LHCN-M2 (cell line): ENCODE results near the gene PSMC3IP. TPM values are rescaled to one million over a fixed set of nuclear protein-coding genes. Genes with fewer than 3 reads are reported as not detected.

Experiments
- DNase-seq: peaks from one replicate; pipeline ENCODE4 v3.0.0-alpha.2; 2012; ENCODE audit warnings: low read depth
- total RNA-seq: library from RNA; depleted of rRNA; stranded (reverse); fragments of >200 nt; gene quantifications from 2 replicates; pipeline ENCODE4 v1.2.3, GENCODE V29; 2014

Gene PSMC3IP
- total RNA-seq, 1 experiment from 2014 or later = 23.2 TPM

DNA sequence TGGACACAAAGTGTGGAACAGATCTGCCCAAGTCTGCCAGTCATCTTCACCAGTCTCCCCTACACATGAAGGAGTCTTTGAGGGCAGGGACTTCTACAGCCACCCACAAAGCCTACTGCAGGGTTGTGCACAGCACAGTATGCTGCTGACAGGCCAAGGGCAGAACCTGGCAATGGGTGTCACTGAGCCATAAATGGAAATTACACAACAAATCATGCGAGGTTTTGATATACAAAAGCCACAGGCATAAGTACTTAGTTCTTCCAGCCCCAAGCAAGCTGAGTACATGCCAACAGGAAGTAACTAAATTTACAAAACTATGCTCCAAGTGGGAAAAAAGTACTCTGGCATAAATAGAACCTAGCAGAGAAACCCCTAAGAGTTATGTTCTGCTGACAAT, 7.8 kb upstream of the PSMC3IP start:
- no peak for DNase-seq

DNA sequence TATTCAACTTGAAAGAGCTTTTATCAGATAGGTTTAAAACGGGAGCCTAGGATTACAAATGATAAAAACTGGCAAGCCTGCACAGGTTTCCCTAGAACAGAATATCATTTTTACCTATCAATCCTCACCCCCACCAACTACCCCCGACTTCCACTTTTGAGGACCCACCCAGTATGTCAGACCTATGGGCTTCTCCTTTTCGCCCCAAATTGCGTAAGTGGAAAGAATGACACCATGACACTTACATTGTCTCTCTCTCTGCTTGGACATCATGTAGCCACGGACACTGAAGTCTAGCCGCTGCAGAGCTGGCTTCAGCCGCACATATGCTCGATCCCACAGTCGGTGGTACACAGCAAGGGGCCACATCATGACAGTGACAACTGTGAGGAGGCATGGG, 7.4 kb upstream of the PSMC3IP start:
- DNase-seq = no peak

DNA sequence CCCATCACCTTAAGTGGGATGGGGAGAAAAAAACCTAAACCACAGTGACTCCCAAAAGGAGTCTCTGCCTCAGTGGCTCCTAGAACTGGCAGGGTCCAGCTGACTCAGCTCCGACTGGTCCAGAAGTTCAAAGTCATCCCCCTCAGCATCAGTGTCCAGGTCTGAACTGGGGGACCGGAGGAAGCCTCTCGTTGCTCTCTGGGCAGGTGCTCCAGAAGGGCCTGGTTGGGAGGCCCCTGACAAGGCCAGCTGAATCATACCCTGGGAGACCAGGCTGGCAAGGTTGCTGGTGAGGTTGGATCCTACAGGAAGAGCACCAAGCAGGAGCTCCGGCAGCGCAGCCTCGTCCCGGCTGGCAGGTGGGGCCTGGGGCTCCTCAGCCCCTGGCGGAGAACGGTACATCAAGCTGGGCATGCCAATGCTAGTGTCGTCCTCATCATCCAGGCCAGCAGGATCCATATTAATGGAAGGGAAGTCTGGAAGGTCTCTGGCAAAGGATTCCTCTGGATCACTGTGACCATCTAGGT, 4.3 kb upstream of the PSMC3IP start:
- DNase-seq = no peak

DNA sequence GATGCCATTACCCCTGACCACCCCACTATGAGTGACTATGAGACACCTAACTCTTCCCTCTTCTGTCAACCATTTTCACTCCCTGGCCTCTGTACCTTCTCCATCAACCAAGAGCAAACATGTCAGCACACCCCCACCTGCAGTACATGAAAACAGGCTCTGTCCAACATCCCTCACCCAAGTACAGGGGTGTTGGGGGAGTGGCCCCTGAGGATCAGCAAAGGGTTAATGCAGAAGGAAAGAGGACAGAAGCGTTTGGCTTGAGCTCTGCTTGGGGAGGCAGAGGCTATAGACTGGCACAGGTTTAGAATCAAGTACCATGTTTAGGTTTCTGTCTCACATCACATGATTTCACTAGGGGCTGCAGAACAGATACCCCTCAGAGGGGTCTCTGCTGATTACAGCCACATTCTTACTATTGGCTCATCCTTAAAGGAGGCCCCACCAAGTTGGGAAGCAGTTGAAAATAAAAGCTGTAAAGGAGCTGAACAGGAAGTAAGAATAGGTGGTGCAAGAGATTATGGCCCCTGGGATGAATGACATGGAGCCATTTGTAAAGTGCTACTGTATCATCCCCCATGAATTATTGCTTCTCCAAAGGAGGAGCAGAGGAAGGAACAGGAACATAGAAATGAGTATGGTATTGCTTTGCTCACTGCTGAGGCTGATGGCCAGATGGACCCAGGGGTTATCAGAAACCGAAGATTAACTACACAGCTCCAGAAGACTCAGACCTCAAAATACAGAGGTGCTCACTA, 2.4 kb upstream of the PSMC3IP start:
- no peak for DNase-seq

DNA sequence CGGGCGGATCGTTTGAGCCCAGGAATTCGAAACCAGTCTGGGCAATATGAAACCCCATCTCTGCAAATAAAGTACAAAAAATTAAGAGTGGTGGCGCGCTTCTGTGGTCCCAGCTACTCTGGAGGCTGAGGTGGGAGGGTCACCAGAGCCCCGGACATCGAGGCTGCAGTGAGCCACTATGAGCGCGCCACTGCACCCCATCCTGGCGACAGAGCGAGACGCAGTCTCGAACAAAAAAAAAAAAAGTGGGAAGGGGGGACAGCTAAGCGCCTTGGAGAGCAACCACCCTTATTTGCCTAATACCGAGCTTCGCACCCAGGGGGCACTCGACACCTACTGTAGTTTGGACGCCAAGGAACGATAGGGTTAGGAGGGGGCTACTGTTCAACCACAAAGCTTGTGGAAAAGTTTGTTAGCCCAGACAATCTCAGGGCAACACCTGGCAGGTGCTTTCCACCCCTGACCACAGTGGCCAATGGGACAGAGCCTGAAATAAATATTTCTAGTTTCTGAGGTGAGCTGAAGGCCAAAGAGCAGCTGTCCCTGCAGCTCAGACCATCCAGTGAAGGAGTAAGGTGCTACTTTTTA, 847 bp upstream of the PSMC3IP start:
- peak; percentile 74 for DNase-seq

DNA sequence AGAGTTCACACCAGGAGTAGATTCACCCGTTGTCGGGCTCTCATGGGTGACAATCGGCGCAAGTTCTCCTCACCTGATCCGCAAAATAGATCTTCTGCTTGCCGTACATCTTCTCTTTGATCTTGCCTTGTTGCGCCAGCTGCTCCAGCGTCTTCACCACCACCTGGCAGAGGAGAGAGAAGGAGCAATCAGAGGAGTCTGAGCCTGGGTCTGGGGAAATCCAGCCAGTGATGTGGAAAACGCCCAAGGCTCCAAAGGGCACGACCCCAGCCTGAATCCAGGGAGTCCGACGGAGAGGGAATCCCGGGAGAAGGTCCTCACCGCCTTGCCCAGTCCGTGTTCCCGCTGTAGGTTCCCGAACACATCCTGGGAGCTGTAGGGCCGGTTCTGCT, 393 bp downstream of the PSMC3IP start:
- no peak for DNase-seq

DNA sequence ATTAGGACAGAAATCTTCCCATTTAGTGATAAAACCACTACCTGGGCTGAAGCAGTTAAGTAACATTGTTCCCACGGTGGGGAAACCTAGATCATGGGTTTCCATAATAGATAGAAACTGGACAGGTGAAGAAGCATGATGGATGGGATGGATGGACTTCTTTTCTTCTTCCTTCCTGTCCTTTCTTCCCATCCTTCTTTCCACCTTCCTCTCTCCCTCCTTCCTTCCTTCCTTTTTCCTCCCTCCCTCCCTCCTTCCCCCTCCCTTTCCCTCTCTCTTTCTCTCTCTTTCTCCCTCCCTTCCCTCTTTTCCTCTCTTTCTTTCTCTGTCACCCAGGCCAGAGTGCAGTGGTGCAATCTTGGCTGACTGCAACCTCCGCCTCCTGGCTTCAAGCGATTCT, 3.1 kb downstream of the PSMC3IP start:
- no peak for DNase-seq

DNA sequence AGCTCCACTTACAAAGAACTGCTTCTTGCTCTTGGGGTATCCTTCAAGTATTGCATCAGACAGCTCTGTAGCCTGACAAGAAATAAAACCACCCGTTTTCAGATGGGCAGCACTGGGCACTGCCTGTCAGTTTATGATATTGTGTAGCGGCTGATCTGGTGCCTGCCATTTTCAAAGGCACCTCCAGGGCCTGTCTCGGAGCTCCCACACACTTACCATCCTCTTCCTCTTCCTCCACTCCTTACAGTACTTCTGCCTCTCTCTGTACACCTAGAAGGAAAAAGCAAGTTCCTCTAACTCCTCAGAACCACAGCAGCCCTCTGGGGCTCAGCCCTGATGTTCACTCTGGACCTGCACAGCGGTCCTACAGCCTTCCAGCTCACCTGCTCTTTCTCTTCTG, 4.4 kb downstream of the PSMC3IP start:
- DNase-seq = no peak

DNA sequence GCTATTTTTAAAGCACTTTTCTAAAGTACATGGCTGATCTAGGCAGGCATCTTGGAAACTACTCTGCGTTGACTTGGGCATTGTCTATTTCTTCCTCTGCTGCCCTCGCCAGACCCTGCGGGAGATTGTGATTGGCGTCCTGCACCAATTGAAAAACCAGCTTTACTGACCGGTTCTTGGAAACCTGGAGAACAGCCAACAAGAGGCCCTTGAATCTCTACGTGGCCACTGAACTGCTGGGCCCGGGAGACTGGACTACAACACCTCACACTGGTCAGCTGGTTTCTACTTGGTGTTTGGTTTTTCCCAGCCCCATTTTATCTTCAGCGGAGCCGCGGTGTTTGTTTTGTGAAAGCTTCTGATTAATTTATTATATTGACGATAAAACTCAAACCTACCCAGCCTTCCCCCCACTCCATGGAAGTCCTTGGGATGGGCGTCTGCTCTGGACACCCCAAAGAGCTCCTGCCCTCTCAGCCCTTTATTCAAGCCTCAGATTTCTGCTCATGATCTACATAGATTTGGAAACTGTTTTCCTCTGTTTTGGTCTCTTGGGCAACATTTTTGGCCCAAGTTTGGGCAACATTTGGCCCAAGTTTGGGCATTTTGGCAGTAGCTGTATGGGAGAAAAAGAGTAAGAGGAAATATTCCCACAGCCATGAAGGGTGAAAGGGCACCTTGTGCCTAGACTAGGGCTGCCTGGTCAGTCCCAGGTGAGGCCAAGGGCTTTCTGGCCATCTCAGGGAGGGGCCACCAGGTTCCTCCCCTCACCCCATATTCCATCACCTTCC, 5.9 kb downstream of the PSMC3IP start:
- no peak for DNase-seq

DNA sequence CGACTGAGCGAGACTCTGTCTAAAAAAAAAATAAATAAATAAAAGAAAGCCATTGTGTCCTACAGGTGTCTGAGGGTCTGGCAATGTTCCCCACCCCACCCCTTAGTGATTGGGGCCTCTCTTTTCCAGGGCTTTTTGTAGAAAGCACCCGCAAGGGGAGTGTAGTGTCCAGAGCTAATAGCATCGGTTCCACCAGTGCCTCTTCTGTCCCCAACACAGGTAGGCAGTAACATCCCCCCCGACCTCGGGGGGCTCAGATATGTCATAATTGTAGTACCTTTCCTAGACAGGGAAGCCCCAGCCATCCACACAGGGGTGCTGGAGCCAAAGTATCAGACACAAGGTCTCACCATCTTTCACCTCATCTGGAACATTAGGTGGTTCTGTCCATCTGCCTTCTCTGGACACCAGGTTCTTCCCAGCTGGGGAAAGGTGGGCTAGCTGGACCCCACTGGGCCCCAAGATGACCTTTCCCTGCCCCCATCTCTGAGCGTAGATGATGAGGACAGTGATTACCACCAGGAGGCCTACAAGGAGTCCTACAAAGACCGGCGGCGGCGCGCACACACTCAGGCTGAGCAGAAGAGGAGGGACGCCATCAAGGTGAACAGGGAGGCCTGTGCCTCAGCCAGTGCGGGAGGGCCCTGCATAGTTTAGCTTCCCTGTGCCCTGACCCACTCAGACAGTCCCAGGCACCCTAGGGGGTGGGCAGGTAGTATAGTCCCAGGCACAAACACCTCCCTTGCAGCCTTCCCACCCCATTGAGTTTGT, 9.0 kb downstream of the PSMC3IP start:
- no peak for DNase-seq

DNA sequence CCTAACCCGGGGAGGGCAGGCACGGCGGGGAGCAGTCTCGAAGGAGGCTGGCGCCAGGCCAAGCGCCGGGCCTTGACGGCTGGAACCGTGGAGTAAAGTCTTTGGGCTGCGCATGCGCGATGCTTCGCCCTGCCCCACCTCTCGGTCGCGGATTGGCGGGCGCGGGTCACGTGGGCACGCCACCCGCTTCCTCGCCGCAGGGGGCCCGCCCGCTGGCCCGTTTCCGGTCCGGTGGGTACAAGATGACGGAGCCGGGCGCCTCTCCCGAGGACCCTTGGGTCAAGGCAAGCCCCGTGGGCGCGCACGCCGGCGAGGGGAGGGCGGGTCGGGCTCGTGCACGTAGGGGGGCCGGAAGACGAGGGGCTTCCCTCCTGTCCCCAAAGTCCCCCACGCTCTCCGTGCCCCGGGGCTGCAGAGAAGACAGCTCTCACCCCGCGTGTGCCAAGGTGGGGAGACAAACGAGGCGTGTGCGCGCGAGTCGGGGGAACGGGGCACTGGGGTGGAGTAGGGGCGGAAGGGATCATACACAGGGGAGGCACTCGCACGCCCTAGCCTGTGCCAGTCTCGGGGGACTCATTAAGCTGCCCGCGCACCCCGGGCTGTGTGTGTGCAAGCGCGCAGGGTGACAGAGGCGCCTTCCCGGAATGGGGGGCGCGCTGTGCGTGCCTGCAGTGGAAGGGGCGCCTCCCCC, 10.5 kb downstream of the PSMC3IP start, which contains the start of gene MLX:
Gene MLX, plus strand, starts transcription at position 218 of the 691 bp plus-strand sequence. Its CDS starts 25 bp downstream, at position 243.
- DNase-seq = peak; percentile 86

DNA sequence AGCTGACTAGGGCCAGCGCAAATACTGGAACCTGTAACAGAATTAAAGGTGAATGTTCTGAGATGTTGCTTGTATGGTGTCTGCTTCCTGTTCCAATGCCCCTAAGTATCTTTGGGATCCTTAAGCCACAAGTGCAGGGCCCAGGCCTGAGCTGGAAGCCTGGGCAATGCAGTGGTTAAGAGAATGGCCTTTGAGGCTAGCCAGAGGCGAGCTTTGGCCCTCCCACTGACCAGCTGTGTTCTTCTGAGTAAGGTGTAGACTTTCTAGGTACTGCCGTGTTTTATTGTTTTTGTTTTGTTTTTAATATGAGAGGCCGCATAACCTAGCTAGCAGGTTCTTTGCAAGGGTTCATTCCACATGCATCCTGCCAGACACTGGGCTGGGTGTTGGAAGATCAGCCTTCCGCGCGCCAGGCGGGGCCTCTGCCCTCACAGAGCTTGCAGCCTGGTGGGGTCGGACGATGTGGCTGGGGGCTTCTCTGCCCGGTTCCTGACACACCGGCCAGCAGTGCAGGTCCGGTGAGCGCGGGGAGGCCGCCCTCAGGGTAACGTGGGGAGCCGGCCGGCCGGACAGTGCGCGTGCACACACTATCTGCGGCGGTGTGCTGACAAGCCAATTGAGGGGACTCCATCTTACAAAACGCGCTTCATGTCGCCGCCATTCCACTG, 11.2 kb downstream of the PSMC3IP start:
- no peak for DNase-seq

DNA sequence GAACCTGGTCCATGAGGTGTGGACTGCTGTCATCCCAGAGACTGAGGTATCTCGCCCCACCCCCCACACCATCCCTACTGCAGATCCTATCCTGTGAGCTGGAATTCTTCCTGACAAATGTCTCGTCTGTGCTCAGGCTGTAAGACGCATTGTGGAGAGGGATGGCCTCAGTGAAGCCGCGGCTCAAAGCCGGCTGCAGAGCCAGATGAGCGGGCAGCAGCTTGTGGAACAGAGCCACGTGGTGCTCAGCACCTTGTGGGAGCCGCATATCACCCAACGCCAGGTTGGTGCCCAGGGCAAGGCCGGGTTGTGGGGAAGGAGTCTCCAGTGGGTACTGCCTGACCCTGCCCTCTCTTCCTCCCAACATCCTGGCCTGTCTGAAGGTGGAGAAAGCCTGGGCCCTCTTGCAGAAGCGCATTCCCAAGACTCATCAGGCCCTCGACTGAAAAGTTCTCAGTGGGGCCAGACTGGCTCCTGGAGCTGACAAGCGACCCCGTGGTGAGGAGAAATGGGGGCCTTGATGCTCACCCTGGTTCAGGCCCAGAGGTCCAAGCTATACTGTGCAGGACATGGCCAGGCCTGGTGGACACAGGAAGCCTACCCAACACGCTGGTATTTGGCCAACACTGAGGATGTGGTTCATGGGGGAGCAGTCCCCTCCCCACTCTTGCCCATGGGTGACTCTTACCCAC, 11.9 kb downstream of the PSMC3IP start:
- DNase-seq = no peak

DNA sequence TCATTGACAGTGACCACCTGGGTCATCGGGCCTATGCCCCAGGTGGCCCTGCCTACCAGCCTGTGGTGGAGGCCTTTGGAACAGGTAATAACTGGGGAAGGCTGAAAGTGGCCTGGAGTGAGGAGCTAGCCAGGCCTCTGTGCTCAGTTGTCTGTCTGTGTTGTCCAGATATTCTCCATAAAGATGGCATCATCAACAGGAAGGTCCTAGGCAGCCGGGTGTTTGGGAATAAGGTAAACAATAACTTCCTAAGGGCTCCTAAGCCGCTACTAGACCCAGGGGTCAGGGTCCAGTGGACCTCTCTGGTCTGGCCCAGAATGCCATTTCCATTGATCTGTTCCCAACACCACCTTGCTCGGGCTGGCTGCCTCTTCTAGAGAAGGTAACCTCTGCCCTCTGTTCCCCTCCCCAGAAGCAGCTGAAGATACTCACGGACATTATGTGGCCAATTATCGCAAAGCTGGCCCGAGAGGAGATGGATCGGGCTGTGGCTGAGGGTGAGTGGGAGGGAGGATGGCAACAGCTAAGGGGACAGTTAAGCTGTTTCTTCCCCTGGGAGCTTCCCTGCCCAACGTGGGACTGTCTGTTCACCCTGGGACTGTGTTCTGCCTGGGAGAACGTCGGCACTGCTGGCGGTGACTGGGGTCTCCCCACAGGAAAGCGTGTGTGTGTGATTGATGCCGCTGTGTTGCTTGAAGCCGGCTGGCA, 12.6 kb downstream of the PSMC3IP start:
- DNase-seq = no peak

DNA sequence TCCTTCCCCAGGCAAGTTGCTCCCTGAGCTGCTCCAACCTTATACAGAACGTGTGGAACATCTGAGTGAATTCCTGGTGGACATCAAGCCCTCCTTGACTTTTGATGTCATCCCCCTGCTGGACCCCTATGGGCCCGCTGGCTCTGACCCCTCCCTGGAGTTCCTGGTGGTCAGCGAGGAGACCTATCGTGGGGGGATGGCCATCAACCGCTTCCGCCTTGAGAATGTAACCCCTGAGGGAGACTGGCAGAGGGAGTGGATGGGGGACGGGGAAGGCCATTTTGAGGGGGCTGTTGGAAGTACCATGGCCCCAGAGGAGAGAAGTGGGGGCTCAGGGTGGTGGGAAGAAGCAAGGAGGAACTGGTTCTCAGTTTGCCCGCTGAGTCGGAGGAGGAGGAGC, 13.6 kb downstream of the PSMC3IP start:
- no peak for DNase-seq

DNA sequence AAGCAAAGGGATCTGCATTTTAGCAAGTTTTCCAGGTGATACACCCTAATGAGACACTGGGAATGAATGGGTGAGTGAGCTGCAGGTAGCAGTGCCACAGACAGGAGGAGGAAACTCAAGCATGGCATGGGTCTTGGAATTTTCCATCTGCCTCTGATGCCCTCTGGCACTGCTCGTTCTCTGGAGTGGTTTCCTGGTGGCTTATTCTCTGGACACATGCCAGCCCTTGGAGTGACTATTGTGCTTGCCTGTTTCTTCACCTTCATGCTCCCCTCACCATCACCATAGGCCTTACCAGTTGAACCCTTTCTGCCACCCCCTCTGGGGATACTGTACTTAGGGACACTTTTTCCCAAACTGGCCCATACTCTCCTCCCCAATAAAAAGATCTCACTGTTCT, 14.0 kb downstream of the PSMC3IP start:
- peak; percentile 35 for DNase-seq

DNA sequence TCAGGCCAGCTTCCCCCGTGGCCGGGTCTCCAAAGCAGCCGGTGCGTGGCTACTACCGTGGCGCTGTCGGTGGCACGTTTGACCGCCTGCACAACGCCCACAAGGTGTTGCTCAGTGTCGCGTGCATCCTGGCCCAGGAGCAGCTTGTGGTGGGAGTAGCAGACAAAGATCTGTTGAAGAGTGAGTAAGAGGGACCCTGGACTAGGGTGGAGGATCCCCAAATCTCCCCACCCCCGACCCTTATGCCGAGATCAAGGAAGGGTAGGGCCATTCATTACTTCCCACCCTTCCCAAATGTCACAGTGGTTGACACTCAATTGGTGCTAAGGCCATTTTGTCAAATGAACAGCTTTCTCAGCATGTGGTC, 14.4 kb downstream of the PSMC3IP start:
- no peak for DNase-seq

DNA sequence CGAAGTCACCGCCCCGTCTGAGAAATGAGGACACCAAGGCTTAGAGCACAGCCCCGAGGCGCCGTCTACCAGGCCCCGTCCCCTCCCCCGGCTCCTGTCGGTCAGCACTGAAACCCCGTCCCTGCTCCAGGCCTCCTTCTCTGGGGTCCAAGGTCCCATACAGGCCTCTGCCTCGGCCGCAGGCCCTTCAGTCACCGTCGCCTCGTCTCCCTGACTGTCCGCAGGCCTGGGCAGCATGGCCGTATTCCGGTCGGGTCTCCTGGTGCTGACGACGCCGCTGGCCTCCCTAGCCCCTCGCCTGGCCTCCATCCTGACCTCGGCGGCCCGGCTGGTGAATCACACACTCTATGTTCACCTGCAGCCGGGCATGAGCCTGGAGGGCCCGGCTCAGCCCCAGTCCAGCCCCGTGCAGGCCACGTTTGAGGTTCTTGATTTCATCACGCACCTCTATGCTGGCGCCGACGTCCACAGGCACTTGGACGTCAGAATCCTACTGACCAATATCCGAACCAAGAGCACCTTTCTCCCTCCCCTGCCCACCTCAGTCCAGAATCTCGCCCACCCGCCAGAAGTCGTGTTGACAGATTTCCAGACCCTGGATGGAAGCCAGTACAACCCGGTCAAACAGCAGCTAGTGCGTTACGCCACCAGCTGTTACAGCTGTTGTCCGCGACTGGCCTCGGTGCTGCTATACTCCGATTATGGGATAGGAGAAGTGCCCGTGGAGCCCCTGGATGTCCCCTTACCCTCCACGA, 15.0 kb downstream of the PSMC3IP start:
- peak; percentile 39 for DNase-seq
